ENCODE measurements around the gene FXYD6.

DNA sequence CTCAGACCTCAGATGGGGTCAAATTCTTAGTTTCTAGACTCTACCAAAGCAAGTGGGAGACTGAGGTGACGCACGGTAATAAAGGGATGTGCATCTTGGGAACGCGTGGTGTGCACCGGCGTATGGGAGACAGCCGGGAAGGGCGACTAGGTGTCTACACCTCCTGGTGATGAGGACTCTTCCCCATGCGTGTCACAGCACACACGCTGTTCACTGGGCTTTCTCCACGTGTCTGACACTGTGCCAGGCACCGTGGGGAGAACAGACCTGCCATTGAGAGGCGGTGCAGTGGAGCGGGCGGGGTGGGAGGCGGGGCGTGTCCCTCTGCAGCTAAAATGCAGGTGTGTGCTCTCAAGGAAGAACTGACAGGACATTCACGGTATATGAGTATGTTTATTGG, 5.3 kb downstream of the FXYD6 start:
- TF ChIP-seq GATA3 (IDR thresholded peaks at IDR 0.05; ENCODE audit: low read depth, low read length) (no peak), GATA2 (IDR thresholded peaks at IDR 0.05; ENCODE audit: low read depth, low read length) (no peak)
